Measurements from ENCODE around the gene PLCB4.

GRCh38 chr20:9480066-9480465 lies 411.2 kb downstream of the PLCB4 start:
- TF ChIP-seq CTCF (IDR thresholded peaks at IDR 0.05), result no peak
- no peak for TF ChIP-seq EP300 (IDR thresholded peaks at IDR 0.05)
- no peak for TF ChIP-seq POLR2A (IDR thresholded peaks at IDR 0.05)
- TF ChIP-seq POLR2AphosphoS5 (IDR thresholded peaks at IDR 0.05), result no peak
